ACHN (cell line): ENCODE measurements around the gene MGAT1.
"Not testable (repeated sequence)": the region's sequence is repeated elsewhere in the genome, so short reads cannot be mapped to it uniquely, and the experiment has no call there.

ENCODE experiments used
- DNase-seq: peaks from one replicate; pipeline ENCODE4 v3.0.0-alpha.2; 2015
- in situ Hi-C: cut with HindIII; loops from 2 replicates; pipeline ENCODE4 v1.10.0; 2017; ENCODE audit warnings: low sequenced_read_pairs, low pct_ligation_motif_present, low pct_unique_long_range_greater_than_20kb

MGAT1 gene

DNA sequence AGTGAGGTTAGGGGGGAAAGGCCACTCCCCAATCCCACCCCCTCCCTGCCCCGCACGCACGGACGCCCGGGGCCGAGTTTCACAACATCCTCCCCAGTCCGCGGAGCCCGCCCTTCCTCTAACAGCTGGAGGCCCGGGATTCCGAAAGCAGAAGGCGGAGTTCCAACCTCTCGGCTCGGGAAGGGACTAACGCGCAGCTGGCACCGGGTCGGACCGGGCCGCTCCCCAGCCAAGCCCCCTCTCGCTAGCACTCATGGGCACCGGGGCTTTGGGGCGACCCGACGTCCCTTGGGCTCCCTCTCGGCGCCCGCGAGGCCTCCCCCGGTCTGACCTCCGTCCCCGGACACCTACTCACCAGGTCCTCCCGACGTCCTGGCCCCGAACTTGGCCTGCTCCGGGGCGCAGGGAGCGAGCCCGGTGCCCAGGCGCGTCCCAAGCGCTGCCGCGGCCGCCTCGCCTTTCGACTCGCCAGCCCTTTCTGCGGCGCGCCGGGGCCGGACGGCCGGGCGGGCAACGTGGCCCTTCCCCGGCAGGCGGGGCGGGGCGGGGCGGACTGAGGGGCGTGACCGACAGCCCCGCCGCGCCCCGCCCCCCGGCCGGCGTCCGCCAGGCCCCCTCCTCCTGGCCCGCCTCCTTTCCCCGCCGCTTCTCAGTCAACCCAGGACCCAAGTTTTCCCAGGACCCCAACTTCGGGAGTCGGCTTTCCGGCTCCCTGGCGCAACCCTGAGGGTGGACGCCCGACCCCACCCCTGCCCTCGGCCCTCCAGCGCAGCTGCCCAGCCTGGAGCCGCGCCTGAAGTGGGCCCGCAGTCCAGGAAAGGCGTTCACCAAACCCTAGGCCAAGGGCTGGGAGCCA is at the start of gene MGAT1:
TSS of gene MGAT1 (minus strand) at position 482 of the 856 bp plus-strand sequence. CDS start 9,835 bp downstream, outside the sequence.
- in situ Hi-C loops = no loop called here
- DNase-seq = peak; percentile 69

DNA sequence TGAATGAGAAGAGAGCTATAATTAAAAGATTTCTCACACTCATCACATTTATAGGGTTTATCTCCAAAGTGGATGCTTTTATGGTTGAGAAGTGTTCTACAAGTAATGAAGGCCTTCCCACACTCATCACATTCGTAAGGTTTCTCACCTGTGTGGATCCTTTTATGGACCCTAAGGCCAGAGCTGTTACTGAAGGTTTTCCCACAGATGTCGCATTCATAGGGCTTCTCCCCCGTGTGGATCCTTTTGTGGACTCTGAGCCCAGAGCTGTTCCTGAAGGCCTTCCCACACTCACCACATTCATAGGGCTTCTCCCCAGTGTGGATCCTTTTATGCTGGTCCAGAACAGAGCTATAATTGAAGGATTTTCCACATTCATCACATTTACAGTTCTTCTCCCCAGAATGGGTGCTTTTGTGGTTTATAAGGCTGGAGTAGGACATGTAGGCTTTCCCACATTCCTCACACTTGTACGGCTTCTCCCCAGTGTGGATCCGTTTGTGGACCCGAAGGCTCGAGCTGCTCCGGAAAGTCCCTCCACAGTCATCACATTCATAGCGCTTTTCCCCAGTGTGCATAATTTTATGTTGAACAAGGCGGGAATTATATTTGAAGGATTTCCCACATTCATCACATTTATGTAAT is 48.0 kb upstream of the MGAT1 start:
- no peak for DNase-seq
- in situ Hi-C loops = no loop called here

DNA sequence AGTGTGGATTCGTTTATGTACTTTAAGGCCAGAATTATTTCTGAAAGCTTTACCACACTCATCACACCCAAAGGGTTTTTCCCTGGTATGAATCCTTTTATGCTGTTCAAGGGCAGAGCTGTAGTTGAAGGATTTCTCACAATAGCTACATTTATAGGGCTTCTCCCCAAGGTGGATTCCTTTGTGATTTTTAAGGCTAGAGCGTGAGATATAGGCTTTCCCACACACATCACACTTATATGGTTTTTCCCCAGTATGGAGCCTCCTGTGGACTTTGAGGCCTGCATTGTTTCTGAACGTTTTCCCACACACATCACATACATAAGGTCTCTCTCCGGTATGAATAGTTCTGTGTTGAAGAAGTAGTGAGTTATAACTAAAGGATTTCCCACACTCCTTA is 47.2 kb upstream of the MGAT1 start:
- no peak for DNase-seq
- in situ Hi-C loops = no loop called here

DNA sequence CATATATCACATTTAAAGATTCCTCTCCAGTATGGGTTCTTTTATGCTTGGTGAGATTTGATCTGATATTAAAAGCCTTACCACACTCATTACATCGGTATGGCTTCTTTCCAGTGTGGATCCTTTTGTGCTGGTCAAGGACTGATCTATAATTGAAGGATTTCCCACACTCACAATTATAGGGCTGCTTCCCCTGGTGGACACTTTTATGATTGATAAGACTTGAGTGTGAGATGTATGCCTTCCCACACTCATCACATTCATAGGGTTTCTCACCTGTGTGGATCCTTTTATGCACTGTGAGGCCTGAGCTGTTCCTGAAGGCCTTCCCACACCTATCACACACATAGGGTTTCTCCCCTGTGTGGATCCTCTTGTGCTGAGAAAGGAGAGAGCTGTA is 46.3 kb upstream of the MGAT1 start:
- DNase-seq = no peak
- in situ Hi-C loops = no loop called here

DNA sequence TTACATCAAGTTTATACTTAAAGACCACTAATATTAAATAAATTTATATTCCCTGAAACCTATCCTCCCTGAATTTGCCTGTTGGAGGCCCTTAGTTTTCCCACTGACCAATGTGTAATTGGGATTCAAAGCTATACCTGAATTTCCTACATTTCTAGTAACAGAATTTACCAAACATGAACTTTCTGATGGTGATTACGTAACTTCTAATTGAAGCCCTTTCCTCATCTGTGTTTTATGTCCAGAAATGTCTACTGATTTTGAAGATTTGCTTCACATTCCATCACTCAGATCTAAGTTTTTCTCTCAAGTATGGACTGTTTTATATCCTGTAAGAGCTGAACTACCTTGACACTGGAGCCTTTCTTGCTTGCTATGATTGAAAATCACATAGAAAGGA is 45.7 kb upstream of the MGAT1 start:
- no peak for DNase-seq
- in situ Hi-C loops = no loop called here

DNA sequence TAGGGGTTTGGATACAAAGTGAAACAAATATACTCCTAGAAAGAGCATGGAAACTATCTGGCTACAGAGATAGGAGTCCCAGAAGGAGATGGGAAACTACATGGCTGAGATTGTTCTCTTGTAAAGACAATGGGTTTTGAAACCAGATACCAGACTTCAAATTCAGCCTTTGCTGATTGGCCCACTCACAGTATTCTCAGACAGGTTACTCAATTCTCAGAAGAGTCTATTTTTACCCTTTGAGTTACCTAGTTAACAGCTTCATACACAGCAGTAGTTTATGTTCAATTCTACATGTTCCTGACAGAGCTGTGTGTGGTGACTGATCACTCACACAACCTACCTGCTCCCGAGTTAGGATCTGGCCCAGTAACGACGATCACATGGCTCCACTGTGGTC is 44.4 kb upstream of the MGAT1 start:
- in situ Hi-C loops = no loop called here
- no peak for DNase-seq

DNA sequence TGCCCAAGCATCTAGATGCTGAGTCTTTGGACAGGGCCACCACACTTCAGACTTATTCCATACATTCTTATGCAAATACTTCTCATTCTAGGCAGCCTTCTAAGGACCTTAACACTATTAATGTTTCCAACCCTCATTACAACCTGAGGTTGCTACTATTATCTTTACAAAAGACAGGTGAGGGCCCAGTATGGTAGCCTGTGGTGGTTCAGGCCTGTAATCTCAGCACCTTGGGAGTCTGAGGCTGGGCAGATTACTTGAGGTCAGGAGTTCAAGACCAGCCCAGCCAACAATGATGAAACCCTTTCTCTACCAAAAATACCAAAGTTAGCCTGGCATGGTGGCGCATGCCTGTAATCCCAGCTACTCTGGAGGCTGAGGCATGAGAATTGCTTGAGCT is 42.3 kb upstream of the MGAT1 start:
- in situ Hi-C loops = no loop called here
- no peak for DNase-seq

DNA sequence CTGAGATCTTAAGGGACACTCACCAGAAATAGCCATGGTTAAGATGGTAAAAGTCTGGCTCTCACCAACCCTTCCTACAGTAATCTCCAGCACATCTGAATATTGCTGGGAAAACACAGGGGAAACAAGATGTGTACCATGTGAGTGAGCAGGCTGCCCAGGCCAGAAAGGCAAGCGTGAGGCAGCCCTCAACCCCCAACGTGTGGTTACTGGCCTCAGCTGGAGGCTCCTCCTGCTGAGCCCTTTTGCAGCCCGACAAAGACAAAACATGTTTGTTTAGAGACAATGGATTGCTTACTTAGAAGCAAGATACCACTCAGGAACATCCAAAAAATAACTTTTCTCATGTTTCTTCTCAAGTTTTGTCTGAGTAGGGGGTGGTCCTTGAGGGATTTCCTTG is 41.8 kb upstream of the MGAT1 start:
- in situ Hi-C loops = no loop called here
- no peak for DNase-seq

DNA sequence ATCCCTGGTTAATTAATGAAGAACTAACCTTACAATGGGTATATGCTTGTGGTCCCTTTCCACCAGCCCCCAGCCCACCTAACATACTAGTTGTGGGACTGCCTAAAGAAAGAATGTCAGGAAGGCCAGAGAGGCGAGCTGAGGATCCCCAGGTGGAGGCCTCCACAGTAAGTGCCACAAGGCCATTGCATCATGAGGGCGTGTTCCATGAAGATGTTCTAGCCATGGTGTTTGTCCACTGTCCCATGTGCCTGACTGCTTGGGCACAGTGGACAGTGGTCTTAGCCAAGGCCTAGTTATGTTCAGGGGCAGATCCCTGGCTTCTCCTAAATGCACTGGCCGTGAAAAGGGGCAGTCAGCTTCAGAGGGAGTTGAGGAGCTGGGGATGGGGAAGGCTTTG is 37.3 kb upstream of the MGAT1 start:
- in situ Hi-C loops = no loop called here
- no peak for DNase-seq

DNA sequence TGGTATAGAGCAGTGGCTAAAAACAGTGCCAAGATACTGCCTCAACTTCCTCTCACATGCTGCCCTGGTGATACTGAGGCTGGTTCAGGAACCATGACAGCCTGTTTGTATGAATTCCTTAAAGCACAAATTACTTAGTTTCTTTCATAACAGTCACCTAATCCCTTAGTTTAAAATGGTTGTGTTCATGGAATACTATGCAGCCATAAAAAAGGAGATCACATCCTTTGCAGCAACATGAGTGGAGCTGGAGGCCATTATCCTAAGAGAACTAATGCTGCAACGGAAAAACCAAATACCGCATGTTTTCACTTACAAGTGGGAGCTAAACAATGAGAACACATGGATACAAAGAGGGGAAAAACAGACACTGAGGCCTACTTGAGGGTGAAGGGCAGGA is 36.6 kb upstream of the MGAT1 start:
- DNase-seq = no peak
- in situ Hi-C loops = no loop called here

DNA sequence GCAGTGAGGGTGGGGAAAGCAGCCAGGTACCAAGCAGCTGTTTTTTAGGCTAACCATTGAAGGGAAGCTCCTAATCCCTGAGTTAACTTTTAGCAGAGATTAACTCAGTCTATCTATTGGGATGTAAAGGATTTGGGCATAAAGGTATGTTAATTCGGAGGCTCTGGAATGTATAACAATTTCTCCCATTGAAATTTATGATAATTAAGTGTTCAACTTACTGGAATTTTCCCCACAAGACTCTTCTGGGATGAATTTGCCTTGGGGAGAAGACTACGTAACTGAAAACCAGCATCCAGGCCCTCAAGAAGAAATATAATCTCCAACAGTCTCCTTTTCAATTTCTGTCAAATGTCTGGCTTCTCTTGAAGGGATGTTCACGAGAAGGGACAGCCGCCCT is 34.9 kb upstream of the MGAT1 start:
- no peak for DNase-seq
- in situ Hi-C loops = no loop called here

DNA sequence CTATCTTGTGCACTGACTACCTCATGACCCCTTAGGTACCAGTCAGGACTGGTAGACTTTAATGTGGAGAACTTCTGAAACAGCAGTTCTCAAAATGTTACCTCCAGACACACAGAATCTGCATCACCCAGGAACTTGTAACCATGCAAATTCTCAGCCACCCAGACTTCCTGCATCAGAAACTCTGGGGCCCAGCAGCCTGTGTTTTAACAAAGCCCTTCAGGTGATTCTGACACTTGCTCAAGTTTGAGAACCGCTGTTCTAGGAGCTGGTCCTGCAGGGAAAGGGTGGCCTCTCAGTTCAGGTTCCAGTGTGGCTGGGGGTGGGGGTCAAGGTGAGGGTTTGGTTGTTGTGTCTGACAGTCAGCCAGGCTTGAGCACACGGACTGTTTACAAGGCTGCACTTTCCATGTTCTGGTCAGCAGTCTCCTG is 30.0 kb upstream of the MGAT1 start:
- no peak for DNase-seq
- in situ Hi-C loops = no loop called here

DNA sequence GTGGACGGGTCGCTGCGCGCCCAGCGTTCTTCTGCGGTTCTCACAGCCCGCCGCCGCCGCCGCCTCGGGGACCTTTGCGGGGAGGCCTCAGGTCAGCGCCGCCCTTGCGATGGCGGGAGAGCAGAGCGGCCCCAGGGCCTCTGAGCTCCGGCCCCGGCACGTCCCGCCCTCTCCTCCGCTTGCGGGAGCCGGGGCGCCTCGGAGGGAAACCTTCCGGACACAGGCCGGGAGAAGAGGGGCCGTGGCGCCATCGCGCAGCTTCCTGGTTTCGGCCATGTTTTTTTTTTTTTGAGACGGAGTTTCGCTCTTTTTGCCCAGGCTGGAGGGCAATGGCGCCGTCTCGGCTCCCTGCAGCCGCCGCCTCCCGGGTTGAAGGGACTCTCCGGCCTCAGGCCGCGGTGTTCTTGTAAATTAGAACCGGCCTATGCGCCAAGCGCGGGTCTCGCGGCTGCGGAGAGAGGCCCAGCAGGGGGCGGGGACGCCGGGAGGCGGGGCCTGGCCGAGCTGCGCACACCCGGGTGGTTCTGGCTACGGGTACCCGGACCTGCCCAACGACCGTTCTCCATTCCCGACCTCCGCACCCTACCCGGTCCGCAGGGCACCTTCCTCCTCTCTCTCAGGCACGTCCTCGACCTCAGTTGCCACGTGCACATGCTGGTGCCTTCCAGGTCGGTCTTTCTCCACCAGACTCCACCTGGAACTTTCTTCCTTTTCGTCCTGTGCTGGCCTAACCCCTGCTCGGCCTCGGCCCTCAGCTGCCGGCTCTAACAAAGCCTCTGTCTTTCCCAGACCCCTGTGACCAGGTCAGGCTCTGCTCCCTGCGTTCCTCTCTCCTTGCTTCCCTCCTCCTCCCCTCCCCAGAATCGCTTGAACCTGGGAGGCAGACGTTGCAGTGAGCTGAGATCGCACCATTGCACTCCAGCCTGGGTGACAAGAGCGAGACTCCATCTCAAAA is 28.8 kb upstream of the MGAT1 start:
- in situ Hi-C loops = no loop called here
- peak; percentile 67 for DNase-seq

DNA sequence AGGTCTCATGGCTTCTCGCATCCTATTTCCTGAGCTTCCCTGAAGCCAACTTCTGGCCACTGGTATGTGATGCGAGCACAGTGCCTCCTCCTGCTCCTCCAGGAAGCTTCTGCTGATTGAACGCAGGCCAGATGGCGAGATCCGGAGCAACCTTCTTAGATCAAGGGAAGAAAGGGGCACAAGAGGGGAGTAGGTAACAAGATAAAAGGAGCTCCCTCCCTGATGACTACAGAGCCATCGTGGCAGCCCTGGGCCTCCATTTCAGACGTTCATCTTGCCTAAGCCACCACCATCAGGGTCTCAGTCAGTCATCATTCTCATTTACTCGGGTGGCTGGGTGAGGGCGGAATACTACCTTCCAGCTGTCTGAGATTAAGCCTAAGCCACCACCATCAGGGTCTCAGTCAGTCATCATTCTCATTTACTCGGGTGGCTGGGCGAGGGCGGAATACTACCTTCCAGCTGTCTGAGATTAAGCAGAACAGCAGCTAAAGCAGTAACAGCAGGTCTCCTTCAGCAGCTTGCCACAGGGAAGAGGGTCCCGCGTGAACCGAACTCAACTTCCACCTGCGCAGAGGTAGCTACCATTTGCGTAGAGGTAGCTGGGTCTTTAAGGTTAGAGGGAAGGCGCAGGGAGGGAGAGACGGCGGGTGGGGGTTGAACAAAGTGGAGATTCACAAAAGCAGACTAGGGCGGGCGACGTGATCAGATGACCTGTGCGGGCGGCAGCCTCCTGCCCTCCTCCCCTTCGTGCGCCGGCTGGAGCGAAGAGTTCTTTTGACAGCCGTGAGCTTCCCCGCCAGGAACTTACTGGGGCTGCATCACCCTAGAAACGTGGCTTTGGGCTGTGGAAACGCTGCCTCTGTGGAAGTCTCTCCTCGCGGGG is 27.9 kb upstream of the MGAT1 start:
- DNase-seq = peak; percentile 20
- in situ Hi-C loops = no loop called here

DNA sequence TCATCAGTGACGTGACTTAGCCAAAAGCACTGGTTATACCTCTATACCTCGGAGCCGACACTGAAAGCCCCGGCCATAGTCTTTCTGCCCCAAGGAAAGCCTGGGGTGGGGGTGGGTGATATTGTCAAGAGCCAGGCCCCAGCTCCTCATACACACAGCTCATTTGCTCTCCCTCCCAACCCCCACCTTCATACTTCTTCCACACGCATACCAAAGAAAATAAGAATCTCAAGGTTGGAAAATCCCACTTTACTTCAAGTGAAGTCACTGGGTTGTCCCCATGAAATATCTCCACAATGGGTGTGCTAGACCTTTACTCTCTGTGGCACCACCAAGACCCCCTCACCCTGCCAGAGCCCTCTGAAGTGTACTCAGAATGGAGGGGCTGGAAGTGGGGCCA is 27.1 kb upstream of the MGAT1 start:
- no peak for DNase-seq
- in situ Hi-C loops = no loop called here

DNA sequence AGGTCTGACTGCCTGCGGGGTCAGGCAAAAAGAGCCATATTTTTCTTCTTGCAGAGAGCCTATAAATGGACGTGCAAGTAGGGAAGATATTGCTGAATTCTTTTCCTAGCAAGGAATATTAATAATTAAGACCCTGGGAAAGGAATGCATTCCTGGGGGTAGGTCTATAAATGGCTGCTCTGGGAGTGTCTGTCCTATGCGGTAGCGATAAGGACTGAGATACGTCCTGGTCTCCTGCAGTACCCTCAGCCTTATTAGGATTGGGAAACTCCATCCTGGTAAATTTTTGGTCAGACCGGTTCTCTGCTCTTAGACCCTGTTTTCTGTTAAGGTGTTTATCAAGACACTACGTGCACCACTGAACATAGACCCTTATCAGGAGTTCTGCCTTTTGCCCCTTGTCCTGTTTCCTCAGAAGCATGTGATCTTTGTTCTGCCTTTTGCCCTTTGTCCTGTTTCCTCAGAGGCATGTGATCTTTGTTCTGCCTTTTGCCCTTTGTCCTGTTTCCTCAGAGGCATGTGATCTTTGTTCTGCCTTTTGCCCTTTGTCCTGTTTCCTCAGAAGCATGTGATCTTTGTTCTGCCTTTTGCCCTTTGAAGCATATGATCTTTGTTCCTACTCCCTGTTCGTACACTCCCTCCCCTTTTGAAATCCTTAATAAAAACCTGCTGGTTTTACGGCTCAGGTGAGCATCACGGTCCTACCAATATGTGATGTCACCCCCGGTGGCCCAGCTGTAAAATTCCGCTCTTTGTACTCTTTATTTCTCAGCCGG is 26.3 kb upstream of the MGAT1 start:
- DNase-seq, in situ Hi-C loops: not testable (repeated sequence)

DNA sequence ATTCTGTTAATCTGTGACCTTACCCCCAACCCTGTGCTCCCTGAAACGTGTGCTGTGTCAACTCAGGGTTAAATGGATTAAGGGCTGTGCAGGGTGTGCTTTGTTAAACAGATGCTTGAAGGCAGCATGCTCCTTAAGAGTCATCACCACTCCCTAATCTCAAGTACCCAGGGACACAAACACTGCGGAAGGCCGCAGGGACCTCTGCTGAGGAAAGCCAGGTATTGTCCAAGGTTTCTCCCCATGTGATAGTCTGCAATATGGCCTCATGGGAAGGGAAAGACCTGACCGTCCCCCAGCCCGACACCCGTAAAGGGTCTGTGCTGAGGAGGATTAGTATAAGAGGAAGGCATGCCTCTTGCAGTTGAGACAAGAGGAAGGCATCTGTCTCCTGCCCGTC is 24.8 kb upstream of the MGAT1 start:
- in situ Hi-C loops, DNase-seq: not testable (repeated sequence)
